Measurements from ENCODE around the gene ECI1. TPM values are rescaled to one million over a fixed set of nuclear protein-coding genes. Genes with fewer than 3 reads are reported as not detected.

The ECI1 gene
- total and polyA plus RNA-seq, 2 of the 13 experiments (the other 11 are each of a cell fraction or from before 2014, with no cell fraction given): 82.0 to 102 TPM

GRCh38 chr16:2205967-2206313 is 45.4 kb downstream of the ECI1 start (continued):
- peak; percentile 15 for TF ChIP-seq BATF2 (CRISPR knock-in tag; IDR thresholded peaks at IDR 0.05)
- TF ChIP-seq ATF7 (IDR thresholded peaks at IDR 0.05): no peak
- TF ChIP-seq ATF7 (CRISPR knock-in tag; IDR thresholded peaks at IDR 0.05): 0 out of 2 replicates have a peak, but pooled peaks have one; percentile 26
- TF ChIP-seq RBM39 (IDR thresholded peaks at IDR 0.05; ENCODE audit: low read depth, low read length, poor library complexity, severe bottlenecking): no peak
- no peak for TF ChIP-seq AHDC1 (CRISPR knock-in tag; IDR thresholded peaks at IDR 0.05; ENCODE audit: borderline replicate concordance)
- TF ChIP-seq ETS1 (CRISPR knock-in tag; IDR thresholded peaks at IDR 0.05): no peak
- TF ChIP-seq ZBTB39 (CRISPR knock-in tag; IDR thresholded peaks at IDR 0.05): no peak
- TF ChIP-seq ZNF225 (CRISPR knock-in tag; IDR thresholded peaks at IDR 0.05): no peak
- no peak for TF ChIP-seq KDM3A (CRISPR knock-in tag; IDR thresholded peaks at IDR 0.05; ENCODE audit: low read depth)
- no peak for TF ChIP-seq RFX3 (CRISPR knock-in tag; IDR thresholded peaks at IDR 0.05)
- TF ChIP-seq IRF1 (CRISPR knock-in tag; IDR thresholded peaks at IDR 0.05; ENCODE audit: low read depth): 0 out of 2 replicates have a peak, but pooled peaks have one; percentile 13
- TF ChIP-seq ZNF282 (IDR thresholded peaks at IDR 0.05; ENCODE audit: partially characterized antibody): no peak
- TF ChIP-seq ZBTB44 (CRISPR knock-in tag; IDR thresholded peaks at IDR 0.05): no peak
- TF ChIP-seq SAP130 (CRISPR knock-in tag; IDR thresholded peaks at IDR 0.05; ENCODE audit: low read depth): peak; percentile 4; the same call in 1 of the 2 replicates
- TF ChIP-seq RFXANK (CRISPR knock-in tag; IDR thresholded peaks at IDR 0.05): no peak
- no peak for TF ChIP-seq JUND (CRISPR knock-in tag; IDR thresholded peaks at IDR 0.05)
- TF ChIP-seq ZNF670 (CRISPR knock-in tag; IDR thresholded peaks at IDR 0.05; ENCODE audit: borderline replicate concordance): no peak
- TF ChIP-seq MXI1 (IDR thresholded peaks at IDR 0.05; ENCODE audit: borderline replicate concordance, low read depth, low read length): no peak
- peak; percentile 31 for TF ChIP-seq JARID2 (CRISPR knock-in tag; IDR thresholded peaks at IDR 0.05; ENCODE audit: insufficient replicate concordance)

Measured in HepG2 (cell line).